NCI-H2029 treated with DMSO at 0.1 percent for 48 hours (cell line): ENCODE data around the gene HOGA1.
A peak's percentile ranks its signal among the peaks of the same experiment; 100 is the strongest.

Experiments
- DNase-seq: peaks from one replicate; lab custom pipeline; 2025; lab: John Stamatoyannopoulos, UW

HOGA1 gene

GRCh38 chr10:97584060-97584797 lies at the start of gene HOGA1:
Gene HOGA1 (plus strand): TSS chr10:97584389. CDS start chr10:97584704, 315 bp downstream.
- no peak for DNase-seq

GRCh38 chr10:97534746-97535367 lies 49.3 kb upstream of the HOGA1 start:
- no peak for DNase-seq

GRCh38 chr10:97537186-97537869 lies 46.9 kb upstream of the HOGA1 start:
- no peak for DNase-seq

GRCh38 chr10:97538411-97538810 lies 45.8 kb upstream of the HOGA1 start:
- no peak for DNase-seq

- no peak for DNase-seq
Measured at GRCh38 chr10:97538839-97539238, 45.4 kb upstream of the HOGA1 start.

GRCh38 chr10:97539523-97540200 lies 44.5 kb upstream of the HOGA1 start:
- DNase-seq, result no peak

GRCh38 chr10:97540669-97541500 lies 43.3 kb upstream of the HOGA1 start:
- no peak for DNase-seq

- no peak for DNase-seq
Measured at GRCh38 chr10:97542169-97543024, 41.8 kb upstream of the HOGA1 start.

- no peak for DNase-seq
Measured at GRCh38 chr10:97543025-97543546, 41.1 kb upstream of the HOGA1 start.

GRCh38 chr10:97546456-97547270 lies 37.5 kb upstream of the HOGA1 start:
- DNase-seq, result no peak

GRCh38 chr10:97547271-97547600 lies 37.0 kb upstream of the HOGA1 start:
- no peak for DNase-seq

GRCh38 chr10:97547962-97548361 lies 36.2 kb upstream of the HOGA1 start:
- no peak for DNase-seq

- no peak for DNase-seq
Measured at GRCh38 chr10:97548828-97549455, 35.2 kb upstream of the HOGA1 start.

GRCh38 chr10:97549587-97550322 lies 34.4 kb upstream of the HOGA1 start:
- DNase-seq, result no peak

GRCh38 chr10:97550336-97551149 lies 33.6 kb upstream of the HOGA1 start:
- DNase-seq, result no peak

GRCh38 chr10:97551271-97551670 lies 32.9 kb upstream of the HOGA1 start:
- DNase-seq, result no peak

- DNase-seq, result peak; percentile 8
Measured at GRCh38 chr10:97553575-97554031, 30.6 kb upstream of the HOGA1 start.
